Measurements from ENCODE around the gene CFAP43.

- TF ChIP-seq CTCF (IDR thresholded peaks at IDR 0.05) (no peak), EP300 (IDR thresholded peaks at IDR 0.05) (no peak), POLR2A (IDR thresholded peaks at IDR 0.05; ENCODE audit: low read depth) (no peak)
Observed at GRCh38 chr10:104092749-104093148, 139.4 kb downstream of the CFAP43 start.

Measured in esophagus muscularis mucosa (tissue), 4 donors.